ENCODE results near the gene PIWIL4. TPM values are rescaled to one million over a fixed set of nuclear protein-coding genes. Genes with fewer than 3 reads are reported as not detected.
"Not testable (repeated sequence)": the region's sequence is repeated elsewhere in the genome, so short reads cannot be mapped to it uniquely, and the experiment has no call there.

Gene PIWIL4
- total RNA-seq, 1 donor from 2014 or later = 0.62 TPM

- no peak for DNase-seq
- ChIA-PET CTCF (no interaction called here), POLR2A (no interaction called here)
- no peaks in the 10 kb centered on the region for H3K9me3 Mint-ChIP-seq
- peak overlapping the region; percentile 57 for H3K4me3 Mint-ChIP-seq
- no peak overlapping the region for H3K27ac Mint-ChIP-seq
- H3K4me1 Mint-ChIP-seq = peaks cover 21% of the 10 kb centered on the region
- H3K36me3 Mint-ChIP-seq (ENCODE audit: low read depth) = peaks cover 4% of the 10 kb centered on the region
- peaks cover 2% of the 10 kb centered on the region for H3K27me3 Mint-ChIP-seq
- ATAC-seq (ENCODE audit: low read depth) = no peak
- no peak for TF ChIP-seq CTCF (IDR thresholded peaks at IDR 0.05)
- intact Hi-C loops (cut with micrococcal nuclease) = no loop called here
Measured at GRCh38 chr11:94546886-94547285, 20.3 kb upstream of the PIWIL4 start.

GRCh38 chr11:94549146-94549545, 18.0 kb upstream of the PIWIL4 start:
- ATAC-seq (ENCODE audit: low read depth) (no peak), DNase-seq (no peak)
- H3K27ac Mint-ChIP-seq = no peak overlapping the region
- no peaks in the 10 kb centered on the region for H3K9me3 Mint-ChIP-seq
- no peaks in the 10 kb centered on the region for H3K27me3 Mint-ChIP-seq
- H3K36me3 Mint-ChIP-seq (ENCODE audit: low read depth) = peaks cover 2% of the 10 kb centered on the region
- POLR2A ChIA-PET = no interaction called here
- CTCF ChIA-PET = no interaction called here
- TF ChIP-seq CTCF (IDR thresholded peaks at IDR 0.05) = no peak
- intact Hi-C loops (cut with micrococcal nuclease) = no loop called here
- H3K4me1 Mint-ChIP-seq = peaks cover 10% of the 10 kb centered on the region
- H3K4me3 Mint-ChIP-seq = no peak overlapping the region

- H3K27ac Mint-ChIP-seq = no peak overlapping the region
- no peak overlapping the region for H3K4me3 Mint-ChIP-seq
- no peak for ATAC-seq (ENCODE audit: low read depth)
- ChIA-PET CTCF (no interaction called here), POLR2A (no interaction called here)
- DNase-seq = no peak
- H3K4me1 Mint-ChIP-seq = peaks cover 8% of the 10 kb centered on the region
- H3K27me3 Mint-ChIP-seq = no peaks in the 10 kb centered on the region
- peaks cover 1% of the 10 kb centered on the region for H3K36me3 Mint-ChIP-seq (ENCODE audit: low read depth)
- H3K9me3 Mint-ChIP-seq = no peaks in the 10 kb centered on the region
- intact Hi-C loops (cut with micrococcal nuclease) = no loop called here
- no peak for TF ChIP-seq CTCF (IDR thresholded peaks at IDR 0.05)
Measured at GRCh38 chr11:94550513-94550912, 16.7 kb upstream of the PIWIL4 start.

- no peaks in the 10 kb centered on the region for H3K9me3 Mint-ChIP-seq
- H3K36me3 Mint-ChIP-seq (ENCODE audit: low read depth) = no peaks in the 10 kb centered on the region
- no peak for DNase-seq
- H3K27me3 Mint-ChIP-seq = no peaks in the 10 kb centered on the region
- H3K4me3 Mint-ChIP-seq = no peak overlapping the region
- intact Hi-C loops (cut with micrococcal nuclease) = no loop called here
- ATAC-seq (ENCODE audit: low read depth) = no peak
- no peak for TF ChIP-seq CTCF (IDR thresholded peaks at IDR 0.05)
- POLR2A ChIA-PET = no interaction called here
- no peak overlapping the region for H3K27ac Mint-ChIP-seq
- peaks cover 3% of the 10 kb centered on the region for H3K4me1 Mint-ChIP-seq
- CTCF ChIA-PET = no interaction called here
Measured at GRCh38 chr11:94553938-94554337, 13.2 kb upstream of the PIWIL4 start.

- DNase-seq; H3K9me3 Mint-ChIP-seq; intact Hi-C loops (cut with micrococcal nuclease); ATAC-seq (ENCODE audit: low read depth); CTCF ChIA-PET; H3K27me3 Mint-ChIP-seq; H3K36me3 Mint-ChIP-seq (ENCODE audit: low read depth); H3K4me1 Mint-ChIP-seq; H3K27ac Mint-ChIP-seq; H3K4me3 Mint-ChIP-seq: not testable (repeated sequence)
- POLR2A ChIA-PET = interaction anchor here (0.8 kb wide), 1 partner anchor 892 kb away, joined by 4 read pairs; no protein-coding TSS in a partner anchor
Measured at GRCh38 chr11:94555752-94556329, 11.3 kb upstream of the PIWIL4 start.

- Mint-ChIP-seq H3K36me3 (ENCODE audit: low read depth) (no peaks in the 10 kb centered on the region), H3K27ac (no peak overlapping the region), H3K4me3 (no peak overlapping the region), H3K27me3 (no peaks in the 10 kb centered on the region), H3K9me3 (no peaks in the 10 kb centered on the region), H3K4me1 (no peaks in the 10 kb centered on the region)
- TF ChIP-seq CTCF (IDR thresholded peaks at IDR 0.05) = no peak
- DNase-seq (no peak), ATAC-seq (ENCODE audit: low read depth) (no peak)
- intact Hi-C loops (cut with micrococcal nuclease) = no loop called here
- ChIA-PET CTCF (no interaction called here), POLR2A (no interaction called here)
Measured at GRCh38 chr11:94557421-94557820, 9.7 kb upstream of the PIWIL4 start.
